GM19035 (cell line): ENCODE results near the gene FAM186B.
A peak's percentile ranks its signal among the peaks of the same experiment; 100 is the strongest.

ENCODE experiments used
- ATAC-seq: cut with Tn5 transposase; IDR thresholded peaks from one replicate; pipeline ENCODE4 v1.9.1; 2021; ENCODE audit not compliant: unreplicated experiment

Gene FAM186B

GRCh38 chr12:49539406-49540228 lies 65.8 kb downstream of the FAM186B start:
- no peak for ATAC-seq

- peak; percentile 69 for ATAC-seq
Measured at GRCh38 chr12:49538510-49539403, 66.7 kb downstream of the FAM186B start, which contains the start of gene KCNH3. Gene KCNH3 (plus strand): TSS chr12:49539030. CDS start chr12:49539417, 387 bp downstream.

GRCh38 chr12:49537752-49538509 lies 67.5 kb downstream of the FAM186B start:
- ATAC-seq: no peak
